Ramos (cell line): ENCODE measurements around the gene OSBP2.

Source experiments
- in situ Hi-C: fragments of 300-500 bp; cut with MboI; formaldehyde crosslinking; loops from one replicate; pipeline ENCODE4 v1.14.3; 2022; ENCODE audit warnings: low sequenced_read_pairs; ENCODE audit not compliant: unreplicated experiment

Gene OSBP2

GRCh38 chr22:30876915-30877553 lies 182.4 kb downstream of the OSBP2 start:
- in situ Hi-C loops, result no loop called here

GRCh38 chr22:30877662-30878515 lies 183.2 kb downstream of the OSBP2 start:
- in situ Hi-C loops, result no loop called here

- in situ Hi-C loops, result no loop called here
Observed at GRCh38 chr22:30878516-30879414, 184.1 kb downstream of the OSBP2 start.

- in situ Hi-C loops, result no loop called here
Observed at GRCh38 chr22:30879415-30879797, 184.7 kb downstream of the OSBP2 start.

- in situ Hi-C loops, result no loop called here
Observed at GRCh38 chr22:30880181-30880601, 185.5 kb downstream of the OSBP2 start.

GRCh38 chr22:30880847-30881246 lies 186.2 kb downstream of the OSBP2 start:
- in situ Hi-C loops, result no loop called here

GRCh38 chr22:30881361-30882183 lies 186.9 kb downstream of the OSBP2 start:
- in situ Hi-C loops, result no loop called here

GRCh38 chr22:30882184-30882717 lies 187.6 kb downstream of the OSBP2 start:
- in situ Hi-C loops, result no loop called here

GRCh38 chr22:30882974-30883533 lies 188.4 kb downstream of the OSBP2 start:
- in situ Hi-C loops, result no loop called here

- in situ Hi-C loops, result no loop called here
Observed at GRCh38 chr22:30883586-30884145, 189.0 kb downstream of the OSBP2 start.

GRCh38 chr22:30884211-30885000 lies 189.7 kb downstream of the OSBP2 start:
- in situ Hi-C loops, result no loop called here

- in situ Hi-C loops, result no loop called here
Observed at GRCh38 chr22:30885001-30885366, 190.3 kb downstream of the OSBP2 start.

- in situ Hi-C loops, result no loop called here
Observed at GRCh38 chr22:30885591-30885990, 190.9 kb downstream of the OSBP2 start.

GRCh38 chr22:30887453-30887852 lies 192.8 kb downstream of the OSBP2 start:
- in situ Hi-C loops, result no loop called here

- in situ Hi-C loops, result no loop called here
Observed at GRCh38 chr22:30887861-30888260, 193.2 kb downstream of the OSBP2 start.

GRCh38 chr22:30889268-30889995 lies 194.8 kb downstream of the OSBP2 start:
- in situ Hi-C loops, result no loop called here

GRCh38 chr22:30889996-30890480 lies 195.4 kb downstream of the OSBP2 start:
- in situ Hi-C loops, result no loop called here
